SK-N-SH (cell line): ENCODE data around the gene AKR1C2. TPM values are rescaled to one million over a fixed set of nuclear protein-coding genes. Genes with fewer than 3 reads are reported as not detected.

Experiments
- CTCF ChIA-PET: fragments of 300-600, 350-600 bp; formaldehyde crosslinking; extraction: SDS; loops from one replicate; lab custom pipeline; 2021; lab: Yijun Ruan, JAX
- POLR2A ChIA-PET: fragments of 350-600 bp; sonication (Branson Sonifier 250); formaldehyde crosslinking; extraction: SDS; loops from one replicate; lab custom pipeline; 2020; ENCODE audit warnings: antibody characterized with exemption, inconsistent platforms; lab: Yijun Ruan, JAX
- DNase-seq: peaks from one replicate; pipeline ENCODE4 v3.0.0; 2012
- H2AFZ ChIP-seq: fragments of 200-600 bp; sonication (generic); 2 replicates; pipeline ENCODE4 v1.8.1; 2016; ENCODE audit warnings: antibody characterized with exemption, mild to moderate bottlenecking, low read depth
- H3F3A ChIP-seq: fragments of 200-600 bp; sonication (generic); replicated peaks from 2 replicates; pipeline ENCODE3; 2016; ENCODE audit warnings: antibody characterized with exemption, mild to moderate bottlenecking; ENCODE audit not compliant: insufficient read depth
- H3K27ac ChIP-seq, 2 experiments: fragments of 200-500 bp in 1 of 2; fragments of 200-600 bp in 1 of 2; sonication (Bioruptor generic) in 1 of 2; sonication (generic), shearing (Covaris generic) in 1 of 2; 2 replicates each; pipeline versions ENCODE4 v1.5.1 to v1.6.1; 2014 to 2016; ENCODE audit warnings: low read depth in 2 of 2, inconsistent platforms in 1 of 2, low read length in 1 of 2, mild to moderate bottlenecking in 1 of 2, mixed read lengths in 1 of 2
- H3K27me3 ChIP-seq: fragments of 200-600 bp; sonication (generic), shearing (Covaris generic); 2 replicates; pipeline ENCODE4 v1.6.1; 2016; ENCODE audit warnings: mixed run types; ENCODE audit not compliant: insufficient read depth
- H3K36me3 ChIP-seq, 2 experiments: fragments of 200-500 bp in 1 of 2; fragments of 200-600 bp in 1 of 2; sonication (Bioruptor generic) in 1 of 2; sonication (generic) in 1 of 2; replicated peaks in 1 of 2; 2 replicates each; pipeline versions ENCODE3 to v1.5.1; 2014 to 2016; ENCODE audit warnings: low read length in 1 of 2, mild to moderate bottlenecking in 1 of 2; ENCODE audit not compliant: insufficient read depth in 2 of 2, control insufficient read depth in 1 of 2
- H3K4me1 ChIP-seq, 2 experiments: fragments of 200-500 bp in 1 of 2; fragments of 200-600 bp in 1 of 2; sonication (Bioruptor generic) in 1 of 2; sonication (generic), shearing (Covaris generic) in 1 of 2; 2 replicates each; pipeline versions ENCODE4 v1.5.1 to v1.6.1; 2014 to 2016; ENCODE audit warnings: low read depth in 1 of 2, low read length in 1 of 2, mixed run types in 1 of 2; ENCODE audit not compliant: insufficient read depth in 2 of 2, control insufficient read depth in 1 of 2
- H3K4me2 ChIP-seq: fragments of 200-600 bp; sonication (generic), shearing (Covaris generic); 2 replicates; pipeline ENCODE4 v1.6.1; 2017; ENCODE audit warnings: mixed run types
- H3K4me3 ChIP-seq, 2 experiments: fragments of 200-500 bp in 1 of 2; fragments of 200-600 bp in 1 of 2; sonication (Bioruptor generic) in 1 of 2; sonication (generic), shearing (Covaris generic) in 1 of 2; 2 replicates each; pipeline versions ENCODE4 v1.5.1 to v1.8.1; 2014 to 2016; ENCODE audit warnings: low read depth in 2 of 2, inconsistent platforms in 1 of 2, low read length in 1 of 2, mild to moderate bottlenecking in 1 of 2, mixed read lengths in 1 of 2, moderate library complexity in 1 of 2
- H3K79me2 ChIP-seq: fragments of 200-600 bp; sonication (generic); 2 replicates; pipeline ENCODE4 v1.8.1; 2017; ENCODE audit warnings: mild to moderate bottlenecking; ENCODE audit not compliant: insufficient read depth
- H3K9ac ChIP-seq: fragments of 200-600 bp; sonication (generic); 2 replicates; pipeline ENCODE4 v1.6.1; 2017; ENCODE audit warnings: mixed run types
- H3K9me2 ChIP-seq: fragments of 200-600 bp; sonication (generic); 2 replicates; pipeline ENCODE4 v1.6.1; 2017; ENCODE audit warnings: mixed run types
- H3K9me3 ChIP-seq: fragments of 200-600 bp; sonication (generic); 2 replicates; pipeline ENCODE4 v1.6.1; 2017; ENCODE audit warnings: mixed run types, mild to moderate bottlenecking, moderate library complexity
- H4K20me1 ChIP-seq: fragments of 200-600 bp; sonication (generic); 2 replicates; pipeline ENCODE4 v1.6.1; 2017; ENCODE audit warnings: mild to moderate bottlenecking, mixed run types; ENCODE audit not compliant: insufficient read depth
- CHD2 ChIP-seq: fragments of 150-350 bp; IDR thresholded peaks from 2 replicates; pipeline ENCODE4 v1.6.1; 2018; ENCODE audit warnings: low read length; ENCODE audit not compliant: partially characterized antibody
- CTCF ChIP-seq: fragments of 200-600 bp; sonication (generic); IDR thresholded peaks from 2 replicates; pipeline ENCODE4 v1.6.1; 2017; ENCODE audit warnings: antibody characterized with exemption, mild to moderate bottlenecking, moderate library complexity
- ELF1 ChIP-seq: IDR thresholded peaks from 2 replicates; pipeline ENCODE4 v1.4.0; 2012
- EZH2phosphoT487 ChIP-seq: fragments of 200-600 bp; sonication (generic); IDR thresholded peaks from 2 replicates; pipeline ENCODE4 v1.6.1; 2017; ENCODE audit warnings: low read depth, mixed run types, mild to moderate bottlenecking, antibody characterized with exemption, moderate library complexity, borderline replicate concordance
- FOSL2 ChIP-seq: IDR thresholded peaks from 2 replicates; pipeline ENCODE4 v1.4.0; 2012; ENCODE audit warnings: low read depth, mild to moderate bottlenecking, moderate library complexity, borderline replicate concordance
- FOXJ3 ChIP-seq: sonication (generic); formaldehyde crosslinking; IDR thresholded peaks from 2 replicates; pipeline ENCODE4 v1.5.1; 2020; ENCODE audit warnings: mild to moderate bottlenecking, missing genetic modification reagents
- IRF3 ChIP-seq: fragments of 150-350 bp; IDR thresholded peaks from 2 replicates; pipeline ENCODE4 v1.6.1; 2016; ENCODE audit warnings: mild to moderate bottlenecking, low read depth, low read length
- JUND ChIP-seq: IDR thresholded peaks from 2 replicates; pipeline ENCODE4 v1.4.0; 2012
- MAX ChIP-seq: IDR thresholded peaks from 2 replicates; pipeline ENCODE4 v1.4.0; 2012; ENCODE audit warnings: low read depth
- NRF1 ChIP-seq: IDR thresholded peaks from 2 replicates; pipeline ENCODE4 v1.6.1; 2012; ENCODE audit warnings: low read depth, mild to moderate bottlenecking, low read length
- PBX3 ChIP-seq: IDR thresholded peaks from 2 replicates; pipeline ENCODE4; 2012
- RFX5 ChIP-seq: IDR thresholded peaks from 2 replicates; pipeline ENCODE4 v1.6.1; 2012; ENCODE audit warnings: mild to moderate bottlenecking, improper control_type of control experiment, low read length
- RXRA ChIP-seq: IDR thresholded peaks from 2 replicates; pipeline ENCODE4 v1.4.0; 2012; ENCODE audit warnings: low read depth, mild to moderate bottlenecking, borderline replicate concordance
- SIN3A ChIP-seq: IDR thresholded peaks from 2 replicates; pipeline ENCODE4 v1.6.1; 2012; ENCODE audit warnings: low read depth, mild to moderate bottlenecking, low read length, moderate library complexity, borderline replicate concordance
- SMC3 ChIP-seq: IDR thresholded peaks from 2 replicates; pipeline ENCODE4 v1.6.1; 2012; ENCODE audit warnings: low read depth, low read length, improper control_type of control experiment
- TEAD4 ChIP-seq: IDR thresholded peaks from 2 replicates; pipeline ENCODE4 v1.4.0; 2012; ENCODE audit warnings: mild to moderate bottlenecking, borderline replicate concordance; ENCODE audit not compliant: insufficient read depth
- USF1 ChIP-seq: IDR thresholded peaks from 2 replicates; pipeline ENCODE4 v1.4.0; 2012; ENCODE audit warnings: low read depth, borderline replicate concordance
- USF2 ChIP-seq: fragments of 150-350 bp; IDR thresholded peaks from 2 replicates; pipeline ENCODE4 v1.6.1; 2017; ENCODE audit warnings: antibody characterized with exemption, low read length, low read depth, borderline replicate concordance
- polyA plus RNA-seq, 3 experiments: library from polyadenylated mRNA; depleted of rRNA; stranded (reverse); fragments of >200 nt; gene quantifications; 2 replicates each; pipeline ENCODE4 v1.2.3, GENCODE V29; 2012

AKR1C2 gene
- polyA plus RNA-seq, 1 of the 3 experiments (the other 2 are of a cell fraction), result not detected

GRCh38 chr10:5035356-5035755 lies 31.7 kb upstream of the AKR1C2 start (continued):
- TF ChIP-seq PBX3 (no peak), RXRA (no peak)

- no peak overlapping the region for H3K27ac ChIP-seq
- H3K27me3 ChIP-seq, result no peaks in the 10 kb centered on the region
- no peaks in the 10 kb centered on the region for H3K9me3 ChIP-seq
- no peak overlapping the region for H3K4me3 ChIP-seq
- no peaks in the 10 kb centered on the region for H4K20me1 ChIP-seq
- no peaks in the 10 kb centered on the region for H3K9me2 ChIP-seq
- CTCF ChIA-PET, result no interaction called here
- no peaks in the 10 kb centered on the region for H3K79me2 ChIP-seq
- no peak overlapping the region for H3K9ac ChIP-seq
- H2AFZ ChIP-seq, result no peak overlapping the region
- H3K4me2 ChIP-seq, result no peak overlapping the region
- H3F3A ChIP-seq, result no peaks in the 10 kb centered on the region
- H3K4me1 ChIP-seq, result no peaks in the 10 kb centered on the region; a peak in 1 of 4 replicates
- H3K36me3 ChIP-seq, result no peaks in the 10 kb centered on the region
- POLR2A ChIA-PET, result no interaction called here
- DNase-seq, result no peak
- TF ChIP-seq TEAD4, result no peak
- no peak for TF ChIP-seq FOXJ3 (CRISPR knock-in tag)
- TF ChIP-seq RFX5, result no peak
- no peak for TF ChIP-seq JUND
- TF ChIP-seq CTCF, result no peak
- TF ChIP-seq FOSL2, result no peak
- TF ChIP-seq MAX, result no peak
- TF ChIP-seq EZH2phosphoT487, result no peak
- no peak for TF ChIP-seq CHD2
- no peak for TF ChIP-seq NRF1
- no peak for TF ChIP-seq ELF1
- TF ChIP-seq SIN3A, result no peak
- no peak for TF ChIP-seq USF1
- no peak for TF ChIP-seq USF2
- no peak for TF ChIP-seq IRF3
- no peak for TF ChIP-seq SMC3
Measured at GRCh38 chr10:5034588-5034987, 30.9 kb upstream of the AKR1C2 start.
